Mucosa of rectum (tissue), 2 donors: ENCODE measurements around the gene RBM17.
"Not testable (repeated sequence)": the region's sequence is repeated elsewhere in the genome, so short reads cannot be mapped to it uniquely, and the experiment has no call there.

Source experiments
- H3K27ac ChIP-seq, 2 donors: one replicate each; pipeline ENCODE4 v1.7.0; 2013; ENCODE audit warnings: inconsistent platforms in 2 of 2, low read depth in 2 of 2, low read length in 2 of 2
- H3K27me3 ChIP-seq, 2 donors: one replicate each; pipeline ENCODE4 v1.7.0; 2013; ENCODE audit warnings: low read length in 2 of 2; ENCODE audit not compliant: control insufficient read depth in 2 of 2, insufficient read depth in 2 of 2
- H3K36me3 ChIP-seq, 2 donors: one replicate each; pipeline ENCODE4 v1.7.0; 2013; ENCODE audit warnings: low read length in 2 of 2; ENCODE audit not compliant: control insufficient read depth in 2 of 2, insufficient read depth in 2 of 2
- H3K4me1 ChIP-seq, 2 donors: one replicate each; pipeline ENCODE4 v1.7.0; 2013; ENCODE audit warnings: low read length in 2 of 2, mild to moderate bottlenecking in 1 of 2; ENCODE audit not compliant: control insufficient read depth in 2 of 2, insufficient read depth in 2 of 2
- H3K4me3 ChIP-seq, 2 donors: one replicate each; pipeline ENCODE4 v1.7.0; 2013; ENCODE audit warnings: low read length in 2 of 2
- H3K9ac ChIP-seq, 2 donors: one replicate each; pipeline ENCODE4 v1.7.0; 2013; ENCODE audit warnings: low read length in 2 of 2, low read depth in 1 of 2, mild to moderate bottlenecking in 1 of 2
- H3K9me3 ChIP-seq, 2 donors: one replicate each; pipeline ENCODE4 v1.7.0; 2013; ENCODE audit warnings: low read length in 2 of 2; ENCODE audit not compliant: control insufficient read depth in 2 of 2
- donor health status: healthy.
- donor health status: Normal muscosa, but diverticular disease.

The RBM17 gene

DNA sequence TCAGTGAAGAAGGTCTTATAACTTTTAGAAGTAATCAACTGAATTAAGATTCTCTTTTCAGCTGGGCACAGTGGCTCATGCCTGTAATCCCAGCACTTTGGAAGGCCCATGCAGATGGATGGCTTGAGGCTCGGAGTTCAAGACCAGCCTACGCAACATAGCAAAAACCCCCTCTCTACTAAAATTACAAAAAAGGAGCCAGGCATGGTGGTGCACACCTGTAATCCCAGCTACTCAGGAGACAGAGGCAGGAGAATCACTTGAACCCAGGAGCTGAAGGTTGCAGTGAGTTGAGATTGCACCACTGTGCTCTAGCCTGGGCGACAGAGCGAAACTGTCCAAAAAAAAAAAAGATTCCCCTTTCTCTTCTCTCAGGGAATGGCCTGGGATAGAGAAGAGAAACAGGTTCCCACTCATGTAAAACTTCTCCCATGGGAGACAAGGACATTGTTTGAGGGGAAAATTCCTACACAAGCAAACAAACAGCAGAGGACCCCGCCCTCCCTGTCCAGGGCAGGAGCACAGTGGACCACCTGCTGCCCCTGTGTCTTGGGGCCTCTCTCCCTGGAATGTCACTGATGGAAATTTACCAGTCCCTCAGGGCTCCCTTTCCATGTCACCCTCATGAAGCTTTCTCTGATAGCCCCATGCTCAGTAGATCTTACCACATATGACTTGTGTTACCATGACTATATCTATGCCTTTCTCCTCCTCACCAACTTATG, 32.3 kb upstream of the RBM17 start:
- Histone ChIP-seq H3K4me1 (peaks cover 8 to 9% of the 10 kb centered on the region in 2 donors), H3K27me3 (peaks cover 0 to 5% of the 10 kb centered on the region in 2 donors), H3K27ac (no peak overlapping the region), H3K9ac (no peak overlapping the region), H3K9me3 (no peaks in the 10 kb centered on the region), H3K4me3 (no peak overlapping the region), H3K36me3 (no peaks in the 10 kb centered on the region)

DNA sequence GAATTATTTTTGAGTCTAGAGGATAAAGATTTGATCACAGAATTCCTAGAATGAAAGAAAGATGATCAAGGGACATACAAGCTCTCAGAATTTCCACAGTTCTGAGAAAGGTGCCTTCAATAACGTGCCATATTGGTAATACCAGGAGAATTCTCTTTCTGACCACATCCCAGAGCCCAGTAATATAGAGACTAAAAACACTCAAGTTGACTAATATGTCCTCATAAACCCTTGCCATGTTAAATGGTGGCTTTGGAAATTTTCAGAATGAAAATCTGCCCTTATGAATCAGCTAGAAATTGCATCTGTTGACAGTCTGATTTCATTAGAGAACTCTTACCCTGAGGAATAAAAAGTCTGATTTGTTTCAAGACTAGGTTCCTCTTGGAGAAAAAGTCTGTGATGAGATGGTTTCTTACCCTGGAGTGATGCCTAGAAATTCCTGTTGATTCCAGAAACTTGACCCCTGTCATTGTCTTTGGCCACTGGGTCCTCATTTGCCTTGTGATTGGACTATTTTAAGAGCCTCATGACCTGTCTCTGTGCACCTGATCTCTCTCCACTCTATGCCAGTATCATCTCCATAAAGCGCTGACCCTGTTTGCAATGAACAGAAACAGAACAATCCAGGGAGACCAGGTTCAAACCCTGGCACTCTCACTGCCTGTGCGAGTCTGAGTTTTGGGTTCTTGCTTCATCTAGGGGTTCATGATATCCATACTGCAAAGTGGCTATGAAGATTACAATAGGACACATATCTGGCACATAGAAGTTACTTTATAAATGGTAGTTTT, 30.0 kb upstream of the RBM17 start:
- H3K4me3 ChIP-seq, result no peak overlapping the region
- no peaks in the 10 kb centered on the region for H3K36me3 ChIP-seq
- H3K9ac ChIP-seq, result no peak overlapping the region
- H3K4me1 ChIP-seq, result peaks cover 2 to 5% of the 10 kb centered on the region in 2 donors
- H3K27me3 ChIP-seq, result peaks cover 0 to 4% of the 10 kb centered on the region in 2 donors
- H3K9me3 ChIP-seq, result no peaks in the 10 kb centered on the region
- H3K27ac ChIP-seq, result no peak overlapping the region

DNA sequence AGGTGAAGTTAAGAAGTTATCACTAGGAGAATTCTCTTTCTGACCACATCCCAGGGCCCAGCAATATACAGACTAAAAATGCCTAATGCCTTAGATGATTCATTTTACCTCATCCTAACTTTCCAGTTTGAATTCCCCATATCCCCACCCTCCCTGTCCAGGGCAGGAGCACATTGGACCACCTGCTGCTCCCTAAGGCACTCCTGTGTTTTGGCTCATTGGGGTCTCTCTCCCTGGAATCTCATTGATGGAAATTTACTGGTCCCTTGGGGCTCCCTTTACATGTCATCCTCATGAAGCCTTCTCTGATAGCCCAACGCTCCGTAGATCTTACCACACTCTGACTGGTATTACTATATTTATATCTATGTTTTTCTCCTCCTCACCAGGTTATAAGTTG, 29.3 kb upstream of the RBM17 start:
- no peaks in the 10 kb centered on the region for H3K9me3 ChIP-seq
- H3K27me3 ChIP-seq, result peaks cover 0 to under 1% of the 10 kb centered on the region in 2 donors
- H3K9ac ChIP-seq, result no peak overlapping the region
- no peaks in the 10 kb centered on the region for H3K36me3 ChIP-seq
- no peak overlapping the region for H3K4me3 ChIP-seq
- no peaks in the 10 kb centered on the region for H3K4me1 ChIP-seq
- H3K27ac ChIP-seq, result no peak overlapping the region

DNA sequence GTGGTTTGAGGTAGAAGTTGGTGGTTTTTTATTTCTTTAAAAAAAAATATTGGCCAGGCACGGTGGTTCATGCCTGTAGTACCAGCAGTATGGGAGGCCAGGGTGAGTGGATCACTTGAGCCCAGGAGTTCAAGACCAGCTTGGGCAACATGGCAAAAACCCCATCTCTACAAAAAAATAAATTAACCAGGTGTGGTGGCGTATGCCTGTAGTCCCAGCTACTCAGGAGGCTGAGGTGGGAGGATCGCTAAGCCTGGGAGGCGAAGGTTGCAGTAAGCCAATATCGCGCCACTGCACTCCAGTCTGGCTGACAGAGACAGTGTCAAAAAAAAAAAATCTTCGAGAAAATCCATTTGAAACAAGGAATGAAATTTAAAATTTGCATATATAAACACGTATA, 27.8 kb upstream of the RBM17 start:
- Histone ChIP-seq H3K36me3 (no peaks in the 10 kb centered on the region), H3K27ac (no peak overlapping the region), H3K4me3 (peak overlapping the region in 1 of 2 donors; percentile 28), H3K9ac (no peak overlapping the region), H3K27me3 (no peaks in the 10 kb centered on the region), H3K9me3 (no peaks in the 10 kb centered on the region), H3K4me1 (no peaks in the 10 kb centered on the region)

DNA sequence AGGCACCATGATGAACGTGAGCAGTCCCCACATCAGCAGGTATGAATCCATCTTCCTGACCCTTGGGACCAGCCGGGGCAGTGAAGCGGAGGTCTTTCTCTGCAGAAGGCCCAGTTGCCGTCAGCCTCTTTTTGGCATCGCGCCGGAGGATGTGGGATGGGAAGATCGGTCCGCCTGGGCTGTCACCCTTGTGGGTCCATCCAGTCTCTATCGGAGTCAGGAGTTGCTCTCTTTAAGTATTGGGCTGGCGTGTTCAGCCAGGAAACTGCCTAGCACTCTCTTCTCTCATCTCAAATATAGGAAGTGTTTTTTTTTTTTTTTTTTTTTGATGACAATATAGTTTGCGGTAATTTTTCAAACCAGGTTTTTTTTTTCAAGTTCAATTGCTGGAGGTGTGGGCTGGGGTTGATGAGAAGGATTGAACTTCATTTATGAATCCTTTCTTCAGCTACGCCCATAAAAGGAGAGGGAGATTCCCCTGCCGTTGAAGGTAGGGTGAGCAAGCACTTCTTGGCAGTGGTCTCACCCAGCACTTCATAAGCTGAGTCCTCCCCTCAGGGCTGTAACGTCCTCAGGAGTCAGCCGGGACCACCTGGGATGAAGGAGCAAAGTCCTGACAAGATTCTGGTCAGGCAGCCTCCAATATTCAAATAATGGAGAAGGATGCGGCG, 26.6 kb upstream of the RBM17 start, which contains the start of gene IL2RA:
TSS of gene IL2RA (minus strand) at position 267 of the 671 bp plus-strand sequence. CDS start at position 51, 216 bp downstream.
- H3K4me1 ChIP-seq, result no peaks in the 10 kb centered on the region
- peak within 1 kb of the TSS in 1 of 2 donors; percentile 35 for H3K9ac ChIP-seq
- no peaks in the 10 kb centered on the region for H3K27me3 ChIP-seq
- no peak within 1 kb of the TSS for H3K27ac ChIP-seq
- no peaks in the 10 kb centered on the region for H3K36me3 ChIP-seq
- no peaks in the 10 kb centered on the region for H3K9me3 ChIP-seq
- H3K4me3 ChIP-seq, result peak within 1 kb of the TSS; percentile 11 to 58

DNA sequence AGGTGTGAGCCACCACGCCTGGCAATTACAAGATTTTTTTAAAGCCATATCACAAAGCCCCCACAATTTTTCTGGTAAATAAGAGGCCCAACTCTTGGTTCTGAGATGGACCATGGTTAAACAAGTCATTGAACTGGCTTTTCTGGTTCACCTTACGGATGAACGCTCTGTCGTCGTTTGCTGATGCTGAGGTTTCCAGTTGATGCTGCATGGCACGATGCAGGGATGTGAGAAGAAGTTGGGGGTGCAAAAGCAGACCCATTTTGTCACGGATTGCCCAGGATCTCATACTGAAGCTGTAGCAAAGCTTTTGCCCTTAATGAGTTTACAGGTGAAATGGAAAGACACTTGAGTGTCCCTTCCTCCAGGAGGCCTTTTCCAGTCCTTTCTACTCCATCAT, 24.7 kb upstream of the RBM17 start:
- Histone ChIP-seq H3K9me3 (no peaks in the 10 kb centered on the region), H3K27ac (no peak overlapping the region), H3K4me3 (no peak overlapping the region), H3K9ac (no peak overlapping the region), H3K36me3 (no peaks in the 10 kb centered on the region), H3K4me1 (peaks cover 0 to 3% of the 10 kb centered on the region in 2 donors), H3K27me3 (no peaks in the 10 kb centered on the region)

DNA sequence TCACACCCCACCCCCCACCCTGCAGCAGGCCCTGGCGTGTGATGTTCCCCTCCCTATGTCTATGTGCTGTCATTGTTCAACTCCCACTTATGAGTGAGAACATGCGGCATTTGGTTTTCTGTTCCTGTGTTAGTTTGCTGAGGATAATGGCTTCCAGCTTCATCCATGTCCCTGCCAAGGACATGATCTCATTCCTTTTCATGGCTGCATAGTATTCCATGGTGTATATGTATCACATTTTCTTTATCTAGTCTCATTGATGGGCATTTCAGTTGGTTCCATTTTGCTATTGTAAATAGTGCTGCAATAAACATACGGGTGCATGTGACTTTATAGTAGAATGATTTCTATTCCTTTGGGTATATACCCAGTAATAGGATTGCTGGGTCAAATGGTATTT, 24.1 kb upstream of the RBM17 start:
- H3K36me3 ChIP-seq, H3K4me3 ChIP-seq, H3K27me3 ChIP-seq, H3K27ac ChIP-seq, H3K9ac ChIP-seq, H3K4me1 ChIP-seq, H3K9me3 ChIP-seq: not testable (repeated sequence)

DNA sequence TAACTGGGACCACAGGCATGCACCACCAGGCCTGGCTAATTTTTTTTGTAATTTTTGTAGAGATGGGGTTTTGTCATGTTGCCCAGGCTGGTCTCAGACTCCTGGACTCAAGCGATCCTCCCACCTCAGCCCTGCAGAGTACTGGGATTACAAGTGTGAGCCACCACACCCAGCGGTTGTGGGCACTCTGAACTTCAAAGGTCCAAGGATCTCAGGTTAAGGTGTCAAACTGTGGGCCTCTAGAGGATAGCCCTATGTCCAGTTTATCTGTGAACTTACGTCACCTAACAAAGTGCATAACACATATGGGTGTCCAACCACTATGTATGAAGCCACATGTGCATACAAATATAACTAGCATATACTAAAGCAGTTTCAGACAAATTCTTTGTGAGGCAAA, 23.4 kb upstream of the RBM17 start:
- no peaks in the 10 kb centered on the region for H3K27me3 ChIP-seq
- no peaks in the 10 kb centered on the region for H3K9me3 ChIP-seq
- H3K4me3 ChIP-seq, result no peak overlapping the region
- H3K36me3 ChIP-seq, result no peaks in the 10 kb centered on the region
- H3K4me1 ChIP-seq, result peaks cover 0 to 3% of the 10 kb centered on the region in 2 donors
- H3K27ac ChIP-seq, result peak overlapping the region in 1 of 2 donors; percentile 23
- no peak overlapping the region for H3K9ac ChIP-seq

DNA sequence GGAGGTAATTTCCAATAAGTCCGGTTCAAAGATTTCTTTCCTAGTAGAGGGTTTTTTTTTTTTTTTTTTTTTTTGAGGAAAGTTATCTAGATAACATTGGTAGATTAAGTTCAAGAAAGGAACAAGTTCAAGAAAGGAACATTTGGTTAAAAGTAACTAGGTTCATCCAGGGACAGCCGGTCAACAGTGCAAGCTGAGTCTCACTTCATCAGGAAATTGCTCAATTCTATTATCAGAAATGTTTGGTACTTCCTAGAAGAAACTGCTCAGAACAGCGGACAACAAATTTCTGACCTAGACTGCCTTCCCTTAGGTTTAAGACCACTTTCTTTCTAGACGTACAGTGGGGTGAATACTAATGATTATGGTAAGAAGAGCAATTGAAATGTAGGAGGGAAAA, 23.0 kb upstream of the RBM17 start:
- H3K4me3 ChIP-seq, result no peak overlapping the region
- peaks cover 0 to 3% of the 10 kb centered on the region in 2 donors for H3K4me1 ChIP-seq
- peak overlapping the region; percentile 41 to 42 for H3K27ac ChIP-seq

DNA sequence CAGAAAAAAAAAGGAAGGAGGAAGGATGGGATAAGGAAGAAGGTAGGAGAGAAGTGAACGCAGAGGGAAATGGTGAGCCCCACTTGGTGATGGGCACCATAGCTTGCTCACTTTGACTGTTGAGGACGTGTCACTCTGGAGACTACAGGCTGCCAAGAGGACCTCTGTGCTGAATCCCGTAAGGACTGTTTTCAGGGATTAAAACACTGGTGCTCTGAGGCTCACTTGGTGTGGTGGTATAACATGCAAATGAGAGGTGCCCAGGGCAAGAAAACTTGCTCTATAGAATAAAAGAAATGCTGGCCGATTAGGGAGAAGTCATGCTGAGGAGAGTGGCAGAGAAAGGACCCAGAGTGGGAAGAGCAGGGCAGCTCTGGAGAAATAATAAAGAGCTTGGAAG, 21.4 kb upstream of the RBM17 start:
- Histone ChIP-seq H3K27me3 (no peaks in the 10 kb centered on the region), H3K27ac (no peak overlapping the region), H3K9ac (no peak overlapping the region), H3K36me3 (no peaks in the 10 kb centered on the region), H3K9me3 (no peaks in the 10 kb centered on the region), H3K4me1 (peaks cover 0 to 11% of the 10 kb centered on the region in 2 donors), H3K4me3 (no peak overlapping the region)

More for the DNA sequence above, 23.0 kb upstream of the RBM17 start:
- Histone ChIP-seq H3K36me3 (no peaks in the 10 kb centered on the region), H3K9me3 (no peaks in the 10 kb centered on the region), H3K9ac (no peak overlapping the region), H3K27me3 (no peaks in the 10 kb centered on the region)
